HG02759 (cell line): ENCODE data around the gene HNRNPC.
"Not testable (repeated sequence)": the region's sequence is repeated elsewhere in the genome, so short reads cannot be mapped to it uniquely, and the experiment has no call there.

Source experiments
- ATAC-seq: cut with Tn5 transposase; IDR thresholded peaks from one replicate; pipeline ENCODE4 v1.9.1; 2021; ENCODE audit warnings: mild to moderate bottlenecking, moderate library complexity; ENCODE audit not compliant: unreplicated experiment

HNRNPC gene

GRCh38 chr14:21272661-21273060, 3.4 kb upstream of the HNRNPC start:
- not testable (repeated sequence) for ATAC-seq

GRCh38 chr14:21268617-21269251, 508 bp downstream of the HNRNPC start:
- no peak for ATAC-seq

DNA sequence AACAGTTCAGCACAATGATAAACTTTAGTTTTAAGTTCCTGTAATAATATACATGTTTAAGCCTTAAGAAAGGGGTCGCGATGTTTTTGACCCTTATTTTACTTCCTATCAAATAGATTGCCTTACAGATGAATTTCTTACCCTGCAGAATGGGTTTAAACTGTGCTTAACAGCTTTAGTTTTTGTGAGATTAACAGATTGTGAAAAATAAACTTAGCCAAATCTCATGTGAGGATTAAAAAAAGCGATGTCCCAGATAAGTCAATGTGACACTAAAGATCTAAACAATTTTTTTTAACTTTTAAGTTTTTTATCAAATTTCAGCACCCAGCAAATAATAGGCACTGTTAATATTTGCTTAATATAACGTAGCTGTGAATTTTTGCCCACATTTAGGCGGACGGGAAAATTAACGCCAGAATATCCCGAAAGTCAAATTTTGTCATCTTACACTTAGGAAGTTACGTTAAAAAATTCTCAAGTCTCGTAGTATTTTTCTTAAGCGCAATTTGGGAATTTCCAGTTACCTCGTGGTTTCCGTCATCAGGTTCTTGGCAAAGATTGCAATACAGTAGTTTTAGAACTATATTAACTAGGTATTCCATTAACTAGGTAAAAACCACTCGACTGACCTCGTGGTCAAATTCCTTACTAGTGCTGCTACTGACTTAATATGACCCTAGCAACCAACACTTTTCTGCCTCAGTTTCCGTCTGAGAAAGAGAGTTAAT, 1.2 kb downstream of the HNRNPC start:
- no peak for ATAC-seq

- no peak for ATAC-seq
These were observed 1.8 kb downstream of the HNRNPC start for GRCh38 chr14:21267431-21267845.

GRCh38 chr14:21264025-21264801, 5.0 kb downstream of the HNRNPC start:
- peak; percentile 73 for ATAC-seq

DNA sequence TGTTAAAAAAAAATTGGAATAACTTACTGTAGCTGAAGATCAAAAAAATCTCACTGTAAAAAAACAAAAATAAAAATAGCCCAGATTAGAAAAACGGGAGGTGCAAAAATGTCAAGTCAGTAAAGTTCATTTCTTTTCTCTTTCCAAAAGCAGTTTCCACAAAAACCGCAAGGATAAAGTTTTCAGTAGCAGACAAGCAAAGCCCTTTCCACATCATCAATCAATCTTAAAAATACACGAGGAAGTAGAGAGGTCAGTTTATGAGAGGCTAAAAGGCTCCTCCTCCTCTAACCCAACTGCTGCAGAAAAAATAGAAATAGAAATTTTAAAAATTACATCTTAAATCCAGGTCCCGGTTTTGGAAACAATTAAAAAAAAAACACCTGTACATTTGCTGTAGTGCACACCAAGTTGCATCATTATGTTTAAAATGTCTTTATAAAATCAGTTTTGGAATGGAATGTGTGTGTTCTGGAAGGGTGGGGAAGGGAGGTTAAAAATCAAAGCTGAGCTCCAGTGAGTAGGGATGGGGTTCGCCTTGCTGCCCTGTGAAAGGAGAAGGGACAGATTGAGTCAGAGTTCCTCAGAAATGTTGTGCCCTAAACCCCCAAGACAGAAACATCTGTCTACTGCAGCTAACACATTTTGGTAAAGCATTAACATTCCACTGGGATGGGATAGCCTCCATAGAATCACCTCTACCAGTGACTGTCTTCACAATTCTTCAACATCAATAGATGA, 5.8 kb downstream of the HNRNPC start:
- ATAC-seq = peak; percentile 20

GRCh38 chr14:21262410-21262809, 6.8 kb downstream of the HNRNPC start:
- no peak for ATAC-seq

DNA sequence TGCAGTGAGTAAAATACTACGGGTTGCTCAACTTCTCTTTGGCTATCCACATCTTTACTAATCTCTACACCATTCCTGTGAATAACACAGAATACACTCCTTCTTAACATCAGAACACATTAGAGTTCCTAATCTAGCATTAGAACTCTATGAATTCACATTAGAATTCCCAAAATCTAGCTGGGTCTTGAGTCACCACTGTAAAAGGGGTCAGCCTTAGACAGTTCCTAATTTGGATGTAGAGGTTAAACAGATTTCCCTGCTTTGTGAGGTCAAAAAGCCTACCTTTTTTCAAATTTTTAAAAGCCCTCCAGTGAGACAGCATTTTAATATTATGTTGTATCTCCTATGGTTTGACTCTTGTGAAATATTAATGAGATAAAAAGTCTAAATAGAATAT, 7.4 kb downstream of the HNRNPC start:
- no peak for ATAC-seq

GRCh38 chr14:21258889-21259787, 10.1 kb downstream of the HNRNPC start:
- ATAC-seq = no peak

DNA sequence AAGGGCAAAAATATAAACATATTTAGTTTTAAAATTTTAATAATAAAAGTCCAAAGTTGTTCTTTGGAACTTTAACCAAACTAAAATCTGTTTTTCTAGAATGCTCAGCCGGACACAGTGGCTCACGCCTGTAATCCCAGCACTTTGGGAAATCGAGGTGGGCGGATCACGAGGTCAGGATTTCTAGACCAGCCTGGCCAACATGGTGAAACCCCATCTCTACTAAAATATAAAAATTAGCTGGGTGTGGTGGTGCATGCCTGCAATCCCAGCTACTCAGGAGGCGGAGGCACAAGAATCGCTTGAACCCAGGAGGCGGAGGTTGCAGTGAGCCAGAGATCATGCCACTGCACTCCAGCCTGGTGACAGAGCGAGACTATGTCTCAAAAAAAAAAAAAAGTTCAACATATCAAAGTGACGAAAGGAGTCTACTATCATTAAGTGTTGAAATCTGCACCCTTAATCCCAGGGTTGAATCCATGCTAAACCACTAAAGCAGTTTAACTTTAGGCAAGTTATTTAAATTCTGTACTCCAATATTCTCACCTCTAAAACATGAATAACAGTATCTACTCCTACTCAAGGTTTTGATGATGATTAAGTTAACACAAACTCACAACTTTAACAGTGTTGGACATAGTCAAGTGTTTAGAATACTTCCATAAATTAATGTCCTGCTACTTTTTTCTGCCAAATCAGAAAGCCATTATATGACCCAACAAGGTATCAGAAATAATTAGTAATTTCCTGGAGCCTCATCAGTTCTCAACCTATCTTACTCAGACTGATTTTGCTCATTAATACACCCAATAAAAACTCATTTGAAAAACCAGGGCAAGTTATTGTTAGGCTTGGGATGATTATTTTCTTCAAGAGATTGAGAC, 11.0 kb downstream of the HNRNPC start:
- no peak for ATAC-seq

DNA sequence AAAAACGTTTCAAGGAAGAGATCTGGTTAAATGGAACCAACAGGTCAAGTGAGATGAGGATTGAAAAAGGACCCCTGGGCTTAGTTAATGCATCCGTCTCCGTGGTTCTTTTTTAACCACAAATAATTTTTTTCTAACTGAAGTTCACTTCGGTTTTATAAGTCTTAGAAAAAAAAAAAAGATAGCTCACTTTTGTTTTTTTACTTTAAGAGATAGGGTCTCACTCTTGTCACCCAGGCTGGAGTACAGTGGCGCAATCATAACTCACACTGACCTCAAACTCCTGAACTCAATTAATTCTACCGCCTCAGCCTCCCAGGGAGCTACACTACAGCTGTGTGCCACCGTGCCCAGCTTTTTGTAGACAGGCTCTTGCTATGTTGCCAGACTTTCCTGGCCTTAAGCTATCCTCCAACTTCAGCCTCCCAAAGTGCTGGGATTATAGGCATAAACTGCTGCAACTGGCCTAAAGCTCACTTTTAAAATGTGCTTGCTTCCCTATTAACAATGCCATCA, 11.8 kb downstream of the HNRNPC start:
- ATAC-seq = no peak

DNA sequence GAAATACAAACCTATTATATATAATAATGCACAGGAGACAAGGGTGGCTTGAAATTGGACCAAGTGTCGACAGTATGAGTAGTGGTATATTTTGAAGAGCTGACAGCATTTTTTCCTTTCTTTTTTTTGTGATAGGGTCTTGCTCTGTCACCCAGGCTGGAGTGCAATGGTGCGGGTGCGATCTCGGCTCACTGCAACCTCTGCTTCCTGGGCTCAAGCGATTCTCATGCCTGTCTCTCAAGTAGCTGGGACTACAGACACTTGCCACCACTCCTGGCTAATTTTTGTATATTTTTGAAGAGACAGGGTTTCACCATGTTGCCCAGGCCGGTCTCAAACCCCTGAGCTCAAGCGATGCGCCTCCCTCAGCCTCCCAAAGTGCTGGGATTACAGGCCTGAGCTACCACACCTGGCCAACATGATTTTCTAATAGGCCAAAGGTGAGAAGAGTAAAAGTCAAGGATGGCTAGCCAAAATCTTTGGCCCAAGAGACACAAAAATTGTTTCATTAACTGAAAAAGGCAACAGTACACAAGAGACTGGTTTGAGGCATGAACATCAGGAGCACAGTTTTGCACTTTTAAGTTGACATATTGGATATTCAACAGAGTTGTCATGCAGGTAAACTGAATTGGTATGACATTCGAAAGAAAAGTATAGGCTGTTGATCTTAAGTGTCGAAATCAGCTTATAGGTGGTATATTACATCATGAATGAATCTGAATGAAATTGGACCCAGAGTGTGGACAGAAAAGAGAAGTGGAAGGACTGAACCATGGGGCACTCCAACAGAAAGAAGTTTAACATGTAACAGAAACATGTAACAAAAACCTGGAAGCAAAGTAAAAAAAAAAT, 12.5 kb downstream of the HNRNPC start:
- no peak for ATAC-seq

GRCh38 chr14:21256102-21256447, 13.2 kb downstream of the HNRNPC start:
- ATAC-seq = not testable (repeated sequence)

DNA sequence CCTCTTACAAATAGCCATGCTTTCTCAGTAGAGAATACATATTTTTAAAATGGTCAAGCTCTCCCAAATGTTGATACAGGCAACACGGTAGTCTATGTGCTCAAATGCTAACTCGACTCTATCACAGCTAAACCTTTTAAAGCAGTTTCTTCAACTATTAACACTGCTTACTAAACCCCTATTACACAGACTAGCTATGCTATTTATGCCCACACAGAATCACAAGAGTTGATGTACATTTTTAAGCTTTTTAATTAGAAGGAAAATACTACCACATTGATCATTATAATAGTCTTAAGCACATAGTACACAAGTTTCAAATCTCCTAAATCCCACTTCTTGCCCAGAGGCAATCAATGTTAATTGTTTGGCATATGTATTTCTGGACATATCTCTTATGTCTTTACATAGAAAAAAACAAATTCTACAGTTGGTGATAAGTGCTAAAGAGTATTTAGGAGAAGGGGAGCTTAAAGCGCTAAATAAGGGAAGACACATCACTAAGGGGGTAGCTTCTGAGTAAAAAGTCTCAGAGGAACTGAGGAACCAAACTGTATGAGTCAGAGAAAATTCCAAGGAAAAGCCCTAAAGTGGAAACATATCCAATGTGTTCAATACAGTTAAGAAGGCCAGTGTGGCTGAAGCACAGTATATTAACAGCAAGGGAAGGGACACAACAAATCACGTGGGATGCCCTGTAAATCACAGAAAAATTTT, 13.7 kb downstream of the HNRNPC start:
- no peak for ATAC-seq

GRCh38 chr14:21252149-21252548, 17.1 kb downstream of the HNRNPC start:
- ATAC-seq = no peak

GRCh38 chr14:21251215-21251614, 18.0 kb downstream of the HNRNPC start:
- ATAC-seq = no peak

DNA sequence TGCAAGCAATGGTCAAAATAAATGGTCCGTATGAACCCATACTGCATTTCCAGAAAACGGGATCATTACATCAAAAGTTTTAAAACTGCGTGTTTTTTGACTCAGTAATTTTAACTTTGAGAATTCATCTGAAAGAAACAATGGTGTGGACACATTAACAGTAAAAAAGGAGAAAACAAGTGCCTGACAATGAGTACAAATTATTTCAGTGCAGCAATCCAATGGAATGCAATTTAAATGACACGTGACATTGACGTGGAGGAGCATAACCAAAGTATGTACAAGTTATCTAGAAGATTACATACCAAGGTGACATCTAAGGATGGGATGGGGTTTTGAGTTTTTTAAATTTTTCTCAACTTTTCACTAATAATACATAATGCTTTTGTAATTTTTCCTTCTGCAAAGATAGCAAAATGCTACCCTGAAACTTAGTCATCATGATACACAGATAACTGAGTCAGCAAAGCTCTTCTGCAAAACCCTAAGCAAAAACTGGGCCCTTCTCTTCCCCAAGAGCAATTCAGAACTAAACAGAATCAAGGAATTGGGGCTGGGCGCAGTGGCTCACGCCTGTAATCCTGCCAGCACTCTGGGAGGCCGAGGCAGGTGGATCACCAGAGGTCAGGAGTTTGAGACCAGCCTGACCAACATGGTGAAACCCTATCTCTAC, 20.4 kb downstream of the HNRNPC start:
- no peak for ATAC-seq
